GM19467 (cell line): Measurements from ENCODE around the gene LYRM4.

Source experiments
- ATAC-seq: cut with Tn5 transposase; IDR thresholded peaks from one replicate; pipeline ENCODE4 v1.9.1; 2021; ENCODE audit warnings: mild to moderate bottlenecking, moderate library complexity; ENCODE audit not compliant: unreplicated experiment

The LYRM4 gene

DNA sequence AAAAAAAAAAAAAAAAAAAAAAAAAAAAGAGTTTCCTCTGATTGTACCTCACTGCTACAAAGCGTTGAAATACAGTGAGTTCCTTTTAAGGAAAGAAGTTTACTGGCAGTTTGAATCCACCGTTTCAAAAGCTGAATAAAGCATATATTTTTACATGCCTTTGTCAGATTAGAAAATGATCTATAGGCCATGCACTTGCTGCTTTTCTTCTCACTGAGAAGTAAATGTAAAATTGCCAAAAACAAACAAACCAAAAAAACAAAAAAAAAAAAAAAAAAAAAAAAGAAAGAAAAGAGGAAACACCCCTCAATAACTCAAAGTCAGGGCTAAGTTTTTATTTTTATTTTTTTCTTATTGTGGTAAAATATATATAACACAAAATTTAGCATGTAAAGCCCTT is 81.9 kb downstream of the LYRM4 start:
- no peak for ATAC-seq

DNA sequence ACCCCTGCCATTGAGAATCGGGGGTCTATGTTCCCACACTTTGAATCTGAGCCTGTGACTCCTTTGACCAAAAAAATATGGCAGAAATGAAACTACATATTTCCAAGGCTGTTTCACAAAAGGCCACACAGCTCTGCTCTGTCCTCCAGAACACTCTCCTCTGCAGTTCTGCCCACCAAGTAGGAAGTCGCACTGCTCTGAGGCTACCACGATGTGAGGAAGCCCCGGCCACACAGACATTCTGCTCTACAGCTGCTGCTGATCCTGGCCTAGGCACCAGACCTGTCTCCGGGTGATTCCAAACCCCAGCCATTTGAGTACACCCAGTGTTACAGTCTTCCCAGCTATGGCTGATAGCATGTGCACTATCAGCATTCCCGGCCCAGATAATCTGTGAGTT is 85.1 kb downstream of the LYRM4 start:
- no peak for ATAC-seq

DNA sequence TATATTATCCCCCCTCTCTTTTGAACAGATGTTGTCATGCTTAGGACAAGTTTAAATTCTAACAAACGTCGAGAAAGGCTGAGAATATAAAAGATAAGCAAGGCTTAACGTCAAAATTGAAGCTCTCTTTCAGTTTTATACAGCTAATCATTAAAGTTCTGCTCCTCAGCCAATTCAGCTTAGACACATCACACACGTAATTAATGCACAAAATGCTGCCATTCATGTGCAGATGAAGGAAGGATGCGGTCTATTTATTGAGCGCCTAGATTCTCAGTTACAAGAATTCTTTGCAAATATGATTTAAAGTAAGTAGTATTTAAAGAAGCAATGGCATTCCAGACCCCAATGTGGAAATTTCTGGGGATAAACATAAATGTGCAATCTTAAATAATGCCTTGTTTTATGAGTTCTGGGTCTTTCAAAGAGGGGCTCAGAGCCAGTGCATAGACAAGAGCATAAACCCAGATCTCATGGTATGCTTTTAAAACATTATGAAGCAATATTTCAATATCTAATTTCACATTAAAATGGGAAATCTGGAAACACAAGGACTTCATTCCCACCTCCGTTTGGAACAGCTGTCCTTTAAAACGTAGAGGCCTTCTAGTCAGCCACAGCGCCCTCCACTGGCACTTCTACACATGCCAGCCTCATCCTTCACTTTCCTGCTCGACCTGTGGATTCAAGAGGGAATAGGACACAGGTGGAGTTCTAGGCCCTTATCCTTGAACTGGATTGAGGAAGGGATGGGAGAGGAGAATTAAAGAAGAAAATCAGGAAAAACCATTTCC is 85.8 kb downstream of the LYRM4 start:
- no peak for ATAC-seq

DNA sequence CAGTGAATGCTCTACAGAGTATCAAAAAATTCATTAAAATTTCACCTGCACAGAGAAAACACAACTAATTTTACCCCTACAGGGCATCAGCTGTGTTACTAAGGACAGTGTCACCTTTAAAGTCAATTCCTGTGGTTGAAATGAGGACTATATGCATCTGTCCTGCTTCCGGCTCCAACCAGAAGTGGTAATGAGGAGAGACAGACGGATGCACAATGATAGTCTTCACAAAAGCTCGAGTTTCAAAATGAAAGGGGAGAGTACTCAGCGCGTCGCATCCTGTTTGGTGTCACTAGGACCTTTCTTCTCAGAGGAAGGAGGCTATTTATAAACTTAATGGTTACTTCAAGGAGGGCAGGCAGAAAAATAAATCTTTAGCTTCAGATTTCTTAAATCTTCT is 86.5 kb downstream of the LYRM4 start:
- ATAC-seq: peak; percentile 96

DNA sequence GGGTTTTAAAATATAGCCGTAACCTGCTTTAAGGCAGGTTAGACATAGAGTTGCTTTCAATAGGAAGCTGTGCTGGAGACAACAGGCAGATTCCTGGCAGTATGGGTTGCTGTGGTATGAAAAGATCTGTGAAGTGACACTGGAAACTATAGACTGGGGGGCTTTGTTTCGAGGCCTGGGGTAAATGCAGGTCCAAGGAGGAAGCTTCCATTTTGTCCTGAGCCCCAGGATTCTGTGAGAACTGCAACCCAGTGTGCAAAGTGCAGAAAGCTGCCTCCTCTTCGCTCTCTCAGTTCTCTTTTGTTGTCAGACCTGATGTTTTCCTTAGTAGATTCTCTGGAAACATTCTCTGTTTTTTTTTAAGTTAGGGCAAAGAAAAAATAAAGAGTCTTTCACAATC is 86.9 kb downstream of the LYRM4 start:
- peak; percentile 17 for ATAC-seq

DNA sequence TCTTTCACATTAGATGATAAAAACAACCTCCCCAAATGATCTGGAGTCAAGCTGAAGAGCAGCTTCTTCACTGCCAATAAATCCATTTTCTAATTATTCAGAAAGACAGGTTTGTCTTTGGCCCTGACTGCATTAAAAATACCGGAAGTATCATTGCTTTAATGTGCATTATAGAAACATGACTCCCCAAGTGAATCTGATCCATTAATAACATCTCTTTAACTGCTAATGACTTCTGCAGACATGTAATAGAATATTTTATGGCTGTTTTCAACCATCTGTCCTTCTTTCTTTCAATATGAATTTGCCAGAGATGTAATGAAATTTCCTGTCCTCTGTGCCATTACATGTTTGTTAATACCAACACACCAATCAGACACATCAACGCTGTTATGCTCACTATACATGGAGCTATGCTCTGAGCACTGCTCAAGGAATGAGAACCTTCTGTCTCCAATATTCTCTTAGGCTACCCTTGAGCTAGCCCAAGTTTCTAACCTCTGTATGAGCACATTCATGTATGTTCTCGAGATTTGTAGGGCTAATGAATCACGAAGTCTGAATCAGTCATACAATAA is 87.8 kb downstream of the LYRM4 start:
- ATAC-seq: no peak

DNA sequence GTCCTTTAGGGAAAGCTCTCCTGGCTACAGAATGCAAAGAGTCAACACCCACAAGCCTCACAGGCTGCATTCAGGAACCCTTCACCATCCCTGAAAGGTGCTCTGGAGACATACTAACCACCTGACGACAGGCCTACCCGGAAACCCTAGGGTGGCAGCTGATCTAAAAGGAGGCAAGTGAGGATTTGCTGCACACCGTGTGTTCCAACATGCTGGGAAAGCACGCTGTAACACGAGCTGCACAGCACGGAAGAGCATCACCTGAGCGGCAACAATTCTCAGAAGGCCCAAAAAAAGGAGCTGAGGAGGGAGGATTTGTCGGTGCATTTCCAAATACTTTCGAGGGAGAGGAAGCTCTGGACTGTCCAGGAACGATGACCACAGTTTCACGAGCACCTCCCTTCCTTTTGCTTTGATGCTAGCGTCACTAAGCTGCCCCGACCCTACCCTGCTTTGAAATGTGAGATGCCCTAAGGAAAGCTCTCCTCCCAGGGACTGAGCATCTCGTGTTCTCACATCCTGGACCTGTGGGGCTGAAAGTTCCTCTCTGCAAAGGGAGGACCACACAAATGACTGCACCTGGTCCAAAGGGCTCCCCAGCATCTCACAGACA is 88.6 kb downstream of the LYRM4 start:
- no peak for ATAC-seq

DNA sequence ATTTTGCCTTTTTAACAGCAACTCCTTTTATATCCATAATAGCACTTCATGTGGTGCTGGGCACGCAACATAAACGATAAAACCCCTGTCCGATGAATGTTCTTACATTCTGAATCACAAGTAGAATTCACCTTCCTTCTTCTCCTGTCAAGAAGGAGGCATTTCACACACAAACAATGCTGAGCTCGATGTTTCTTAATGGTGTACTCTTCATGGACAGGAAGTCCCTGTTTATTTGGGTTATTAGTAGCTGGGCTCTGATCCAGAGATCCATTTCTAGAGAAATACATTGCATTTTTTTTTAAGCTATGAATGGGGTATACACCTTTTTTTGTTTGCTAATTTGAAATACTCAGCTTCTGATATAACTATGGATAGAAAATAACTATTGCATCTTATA is 93.2 kb downstream of the LYRM4 start:
- ATAC-seq: no peak

DNA sequence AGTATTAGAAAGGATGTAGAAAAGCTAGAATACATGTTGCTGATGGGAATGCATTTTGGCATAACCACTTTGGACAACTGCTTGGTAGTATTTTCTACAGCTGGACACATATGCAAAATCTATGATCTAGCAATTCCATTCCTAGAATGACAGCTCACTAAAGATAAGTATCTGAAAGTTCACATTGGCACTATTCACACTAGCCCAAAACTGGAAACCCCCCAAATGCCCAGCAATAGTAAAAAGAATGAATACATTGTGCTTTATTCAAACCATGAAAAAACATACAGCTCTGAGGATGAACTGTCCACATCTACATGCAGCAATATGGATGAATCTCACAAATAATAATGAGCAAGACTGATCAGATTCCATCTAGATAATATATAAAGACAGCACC is 96.7 kb downstream of the LYRM4 start:
- ATAC-seq: no peak

DNA sequence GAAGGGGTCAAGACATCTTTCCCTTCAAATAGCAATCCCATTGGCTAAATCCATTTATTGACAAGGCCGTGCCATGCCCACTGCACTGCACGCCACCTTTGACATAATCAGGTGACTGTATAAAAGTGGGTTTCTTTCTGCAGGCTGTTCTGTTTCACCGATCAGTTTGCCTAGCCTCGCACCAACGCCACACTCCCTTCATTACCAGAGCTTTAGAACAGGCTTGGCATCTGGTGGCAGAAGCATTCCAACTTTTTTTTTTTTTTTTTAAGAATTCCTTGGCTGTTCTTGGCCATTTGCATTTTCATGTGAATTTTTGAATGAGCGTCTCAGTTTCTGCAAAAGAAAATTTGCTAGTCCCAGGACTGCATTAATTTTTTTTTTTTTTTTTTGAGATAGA is 97.5 kb downstream of the LYRM4 start:
- no peak for ATAC-seq

DNA sequence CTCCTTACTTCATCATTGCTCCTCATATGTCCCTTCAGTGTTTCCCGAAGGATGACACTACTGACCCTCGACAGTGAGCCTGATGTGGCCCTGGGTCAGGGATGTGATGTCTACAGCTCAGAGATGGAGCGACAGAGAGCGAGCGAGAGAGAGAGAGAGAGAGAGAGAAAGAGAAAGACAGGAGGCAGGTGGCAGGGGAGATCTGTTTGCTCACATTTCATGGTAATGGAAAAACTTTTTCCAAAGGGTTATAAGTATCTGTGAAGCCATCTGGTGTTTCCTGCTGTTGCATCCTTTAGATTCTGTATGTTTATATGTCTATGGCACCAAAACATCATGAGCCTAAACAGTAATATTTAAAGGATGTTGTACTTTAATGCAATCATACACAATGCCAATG is 98.4 kb downstream of the LYRM4 start:
- no peak for ATAC-seq

DNA sequence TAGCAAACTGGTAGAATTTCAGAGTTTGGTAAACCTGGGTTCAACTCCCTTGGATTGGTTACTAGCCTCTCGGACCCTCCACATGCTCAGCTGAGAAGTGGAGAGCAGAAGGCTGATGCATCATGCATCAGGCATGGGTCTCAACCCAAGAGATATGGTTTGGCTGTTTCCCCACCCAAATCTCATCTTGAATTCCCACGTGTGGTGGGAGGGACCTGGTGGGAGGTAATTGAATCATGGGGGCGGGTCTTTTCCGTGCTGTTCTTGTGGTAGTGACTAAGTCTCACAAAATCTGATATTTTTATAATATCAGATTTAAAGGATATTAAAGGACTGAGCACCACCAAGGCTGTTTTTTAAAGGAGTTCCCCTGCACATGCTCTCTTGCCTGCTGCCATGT is 100.5 kb downstream of the LYRM4 start:
- ATAC-seq: no peak

DNA sequence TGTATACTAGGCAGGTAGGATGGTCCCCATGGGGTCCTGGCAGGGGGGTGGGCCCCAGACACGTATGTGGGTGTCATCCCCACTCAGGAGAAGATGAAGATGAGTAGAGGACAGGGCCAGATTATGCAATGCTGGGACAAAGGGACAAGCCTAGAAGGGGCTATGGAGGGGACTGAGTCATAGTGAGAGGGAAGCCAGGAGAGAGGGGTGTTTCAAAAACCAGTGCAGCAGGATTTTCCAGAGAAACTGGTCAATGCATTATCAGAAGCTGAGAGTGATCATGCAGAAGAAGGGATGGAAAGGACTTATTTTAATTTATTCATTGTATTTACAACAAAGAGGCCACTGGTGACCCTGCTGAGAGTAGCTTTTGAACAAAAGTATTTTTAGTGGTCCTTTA is 101.6 kb downstream of the LYRM4 start:
- no peak for ATAC-seq

DNA sequence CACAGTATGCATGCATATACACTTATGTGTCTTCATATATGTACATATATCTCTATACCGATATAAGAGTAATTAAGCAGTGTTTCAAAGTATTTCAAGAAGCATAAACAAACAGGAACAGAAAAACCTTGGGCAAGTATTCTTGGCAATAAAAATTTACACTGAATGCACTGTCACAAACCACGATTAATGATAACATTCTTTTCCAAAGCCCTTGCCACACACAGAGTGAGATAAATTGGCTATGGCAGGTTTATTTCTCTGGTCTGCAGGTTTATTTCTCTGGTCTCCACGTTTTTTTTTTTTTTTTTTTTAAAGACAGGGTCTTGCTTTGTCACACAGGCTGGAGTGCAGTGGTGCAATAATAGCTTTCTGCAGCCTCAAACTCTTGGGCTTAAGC is 102.6 kb downstream of the LYRM4 start:
- ATAC-seq: no peak

DNA sequence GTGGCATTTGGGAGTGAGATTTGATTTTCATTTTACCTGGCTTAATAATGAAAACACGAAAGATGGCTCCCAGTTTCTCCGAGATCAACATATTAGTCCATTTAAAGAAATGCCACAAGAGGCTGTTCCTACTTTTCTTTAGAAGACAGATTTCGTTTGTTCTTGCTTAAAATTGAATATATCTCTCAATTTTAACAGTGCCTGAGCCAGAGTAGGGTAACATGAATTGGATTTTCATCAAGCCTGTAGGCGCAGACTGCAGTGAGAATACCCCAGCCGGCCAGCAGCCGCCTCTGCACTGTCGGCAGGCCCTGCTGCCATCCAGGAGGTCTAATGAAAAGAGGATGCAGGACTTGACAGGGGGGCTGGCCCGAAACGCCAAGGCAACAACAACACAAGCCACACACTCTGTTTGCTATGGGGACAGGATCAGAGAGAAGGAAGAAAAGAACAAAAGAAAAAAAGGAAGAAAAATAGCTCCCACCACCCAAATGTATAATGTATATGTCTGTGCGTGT is 103.1 kb downstream of the LYRM4 start:
- no peak for ATAC-seq

DNA sequence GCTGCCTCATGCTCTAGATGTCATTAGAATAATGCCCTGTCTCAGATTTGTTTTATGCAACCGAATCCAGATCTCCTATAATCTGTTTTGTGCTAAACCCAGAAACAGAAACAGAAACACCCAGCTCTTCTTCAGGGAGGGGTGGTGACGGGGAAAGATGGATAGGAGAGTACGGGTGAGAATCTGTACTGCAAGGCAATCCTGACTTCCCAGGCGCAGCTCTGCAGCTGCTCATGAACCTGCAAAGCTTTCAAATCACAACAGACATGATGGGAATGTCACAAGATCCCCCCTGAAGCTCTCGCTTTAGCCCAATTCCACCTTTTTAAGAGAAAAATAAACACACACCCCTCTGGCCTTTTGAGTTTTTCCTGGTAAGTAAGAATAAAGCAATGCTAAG is 104.1 kb downstream of the LYRM4 start:
- no peak for ATAC-seq

DNA sequence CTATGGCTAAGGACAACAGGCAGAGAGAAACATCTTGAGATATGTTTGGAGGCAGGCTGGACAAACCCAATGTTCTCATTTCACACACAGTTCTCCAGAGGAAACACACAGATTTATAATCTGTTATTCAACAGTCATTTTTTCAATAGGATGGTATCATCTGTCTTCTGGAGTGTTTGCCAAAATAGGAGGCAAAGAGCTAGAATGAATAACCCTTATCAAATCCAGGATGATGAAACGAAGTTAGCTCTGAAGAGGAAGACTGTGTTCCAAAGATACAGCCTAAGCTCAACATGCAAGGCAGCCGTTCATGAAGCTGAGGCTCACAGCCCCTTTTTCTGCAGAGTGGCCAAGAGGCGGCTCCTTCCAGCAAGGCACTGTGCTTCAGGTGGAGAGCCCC is 104.8 kb downstream of the LYRM4 start:
- no peak for ATAC-seq

DNA sequence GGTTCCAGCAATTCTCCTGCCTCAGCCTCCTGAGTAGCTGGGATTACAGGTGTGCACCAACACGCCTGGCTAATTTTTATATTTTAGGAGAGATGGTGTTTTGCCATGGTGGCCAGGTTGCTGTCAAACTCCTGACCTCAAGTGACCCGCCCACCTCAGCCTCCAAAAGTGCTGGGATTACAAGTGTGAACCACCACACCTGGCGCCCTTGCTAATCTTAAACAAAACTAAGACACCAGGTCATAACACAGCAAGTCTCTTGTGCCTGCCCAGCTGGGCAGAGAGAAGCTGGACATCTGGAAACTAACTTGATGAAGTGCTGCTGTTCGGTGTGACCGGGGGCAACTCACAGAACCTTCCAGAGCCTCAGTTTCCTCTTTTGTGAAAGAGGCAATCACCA is 107.6 kb downstream of the LYRM4 start:
- ATAC-seq: no peak

DNA sequence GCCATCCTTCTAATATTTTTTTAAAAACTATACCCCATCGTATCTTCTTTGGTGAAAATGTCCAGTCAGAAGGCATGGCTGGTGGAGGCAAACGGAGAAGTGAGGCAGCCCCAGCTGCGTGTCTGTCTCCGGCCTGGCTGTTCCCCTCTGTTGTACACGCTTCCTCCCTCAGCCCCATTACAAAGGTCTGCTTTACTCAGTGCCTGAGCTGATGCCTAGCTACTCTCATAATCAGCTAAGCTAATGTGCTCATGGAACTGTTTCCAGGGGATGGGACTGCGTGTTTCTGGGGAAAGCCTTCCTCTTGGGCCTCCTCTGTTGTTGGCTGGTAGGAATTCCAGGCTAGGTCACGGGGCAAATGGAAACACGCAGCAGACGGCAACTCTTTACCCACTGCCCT is 108.3 kb downstream of the LYRM4 start:
- no peak for ATAC-seq

DNA sequence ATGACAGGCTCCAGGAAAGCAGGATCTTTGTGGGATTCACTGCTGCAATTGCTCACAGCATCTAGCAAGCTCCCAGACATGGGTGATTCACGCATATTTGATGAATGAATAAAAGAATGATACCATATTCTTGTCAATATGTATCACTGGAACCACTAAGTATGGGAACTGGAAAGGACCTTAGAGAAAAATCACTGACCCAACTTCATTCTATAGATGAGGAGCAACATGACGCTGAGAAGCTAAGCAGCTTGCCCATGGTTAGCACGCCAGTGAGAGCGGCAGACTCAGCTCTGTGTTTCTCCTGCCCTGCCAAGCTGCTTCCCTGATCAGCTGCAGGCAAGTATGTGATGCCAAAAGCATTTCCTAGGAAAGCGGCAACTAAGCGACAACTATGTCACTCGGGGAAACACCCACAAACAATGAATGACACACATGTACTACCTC is 108.8 kb downstream of the LYRM4 start:
- ATAC-seq: no peak

DNA sequence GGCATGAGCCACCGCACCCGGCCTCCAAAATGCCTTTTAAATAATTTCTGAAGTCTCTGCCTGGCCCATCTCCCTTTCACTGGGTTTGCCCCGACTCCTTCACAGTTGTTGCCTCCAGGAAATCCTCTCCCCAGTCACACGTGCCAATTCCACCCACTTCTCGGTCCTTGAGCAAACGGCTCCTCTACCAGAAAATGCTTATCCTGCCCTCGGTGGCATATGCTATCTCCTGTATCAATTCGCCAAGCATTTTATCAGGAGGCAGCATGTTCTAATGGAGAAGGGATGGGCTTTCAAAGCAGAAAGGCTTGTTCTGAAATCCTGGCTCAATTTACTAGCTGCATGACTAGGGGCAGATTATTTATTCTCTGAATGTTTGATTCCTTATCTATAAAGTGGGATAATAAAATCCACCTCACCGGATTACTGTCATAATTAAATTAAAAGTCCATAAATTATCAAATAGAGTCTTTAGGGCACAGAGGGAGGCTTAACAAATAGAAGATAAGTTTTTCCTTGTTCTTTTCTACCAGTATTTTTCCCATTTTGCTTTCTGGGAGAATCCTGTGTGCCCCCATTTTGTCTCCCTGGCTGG is 109.3 kb downstream of the LYRM4 start:
- no peak for ATAC-seq

DNA sequence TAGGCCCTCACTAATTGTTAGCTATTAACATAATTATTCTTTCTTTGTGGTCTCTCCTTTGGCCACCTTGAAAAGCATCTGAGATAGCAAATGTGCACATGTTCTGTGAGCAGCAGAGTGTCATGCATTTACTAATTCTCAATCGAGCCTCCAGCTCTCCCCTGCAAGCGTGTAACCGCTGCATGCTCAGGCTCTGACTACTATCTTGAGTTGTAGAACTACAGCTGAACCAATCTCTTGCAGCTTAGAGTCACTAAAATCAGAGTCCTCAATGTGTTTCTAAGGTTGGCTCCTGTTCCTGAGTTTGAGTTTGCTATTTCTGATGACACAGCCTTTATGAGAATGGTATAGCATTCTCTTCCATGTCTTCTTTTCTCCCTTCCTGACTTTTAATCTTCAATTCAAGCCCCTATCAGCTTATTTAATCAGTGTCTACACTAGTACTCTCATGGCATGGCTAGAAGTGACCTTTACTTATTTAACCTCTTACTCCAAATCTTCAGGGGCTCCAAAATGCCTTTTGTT is 110.1 kb downstream of the LYRM4 start:
- no peak for ATAC-seq
